BLaER1 treated with 17β-estradiol and CSF1 and Interleukin-3, amounts not matched to agents 10 nM and 100 nM (cell line): Measurements from ENCODE around the gene ITPRIPL2.

ENCODE experiments used
- H3K27ac ChIP-seq, 11 experiments: shearing (Covaris generic); formaldehyde crosslinking; 2 replicates each; pipeline ENCODE4 v1.8.1; 2022
- H3K27me3 ChIP-seq, 11 experiments: shearing (Covaris generic); formaldehyde crosslinking; 2 replicates each; pipeline ENCODE4 v1.8.1; 2022
- H3K36me3 ChIP-seq, 11 experiments: shearing (Covaris generic); formaldehyde crosslinking; 2 replicates each; pipeline ENCODE4 v1.8.1; 2022
- H3K4me1 ChIP-seq, 10 experiments: shearing (Covaris generic); formaldehyde crosslinking; 2 replicates each; pipeline ENCODE4 v1.8.1; 2022
- H3K4me2 ChIP-seq, 11 experiments: shearing (Covaris generic); formaldehyde crosslinking; 2 replicates each; pipeline ENCODE4 v1.8.1; 2022
- H3K4me3 ChIP-seq, 10 experiments: shearing (Covaris generic); formaldehyde crosslinking; 2 replicates each; pipeline ENCODE4 v1.8.1; 2022
- H3K9ac ChIP-seq, 11 experiments: shearing (Covaris generic); formaldehyde crosslinking; 2 replicates each; pipeline ENCODE4 v1.8.1; 2022
- H3K9me3 ChIP-seq, 11 experiments: shearing (Covaris generic); formaldehyde crosslinking; replicated peaks in 1 of 11; 2 replicates each; pipeline ENCODE4 v1.8.1; 2022
- H4K20me1 ChIP-seq, 11 experiments: shearing (Covaris generic); formaldehyde crosslinking; 2 replicates each; pipeline ENCODE4 v1.8.1; 2022
- Cebpa-rat ChIP-seq, 11 experiments: shearing (Covaris generic); IDR thresholded peaks; 2 replicates each; pipeline ENCODE4 v1.8.1; 2022

ITPRIPL2 gene

DNA sequence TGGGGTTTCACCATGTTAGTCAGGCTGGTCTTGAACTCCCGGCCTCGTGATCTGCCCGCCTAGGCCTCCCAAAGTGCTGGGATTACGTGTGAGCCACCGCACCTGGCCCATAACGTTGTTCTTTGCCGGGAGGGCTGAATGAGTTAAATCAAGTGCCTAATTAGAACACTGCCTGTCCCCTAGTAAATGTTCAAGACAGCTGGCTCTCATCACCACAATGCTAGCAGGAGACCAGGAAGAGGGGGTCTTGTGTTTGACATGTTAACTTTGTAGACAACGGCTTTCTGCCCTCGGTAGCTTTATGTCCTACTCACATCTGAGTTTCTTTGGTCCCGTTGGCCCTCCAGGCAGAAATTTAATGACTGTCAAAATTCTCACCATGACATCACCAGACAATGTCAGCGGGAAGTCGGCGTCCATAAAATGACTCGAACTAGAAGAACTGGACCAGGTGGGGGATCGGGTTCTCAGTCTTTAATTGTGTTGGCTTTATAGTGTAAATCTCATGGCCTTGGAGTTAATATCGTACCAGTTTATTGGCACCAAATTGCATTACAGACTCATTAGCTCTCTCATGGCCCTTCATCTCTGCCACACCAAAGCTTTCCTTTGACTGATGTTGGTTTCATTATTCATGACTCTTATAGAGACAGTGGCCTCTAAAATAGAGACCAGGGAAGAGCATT is 11.4 kb upstream of the ITPRIPL2 start:
- peaks cover 0 to 26% (median 9%) of the 10 kb centered on the region in 11 experiments; a peak in 13 of 22 replicates for H3K9me3 ChIP-seq
- no peak overlapping the region for H3K27ac ChIP-seq
- H3K4me3 ChIP-seq: no peak overlapping the region
- no peaks in the 10 kb centered on the region for H3K27me3 ChIP-seq
- peaks cover 20 to 30% (median 28%) of the 10 kb centered on the region in 10 experiments for H3K4me1 ChIP-seq
- no peak overlapping the region for H3K4me2 ChIP-seq
- no peaks in the 10 kb centered on the region for H4K20me1 ChIP-seq
- no peak for TF ChIP-seq Cebpa-rat (IDR thresholded peaks at IDR 0.05)
- H3K9ac ChIP-seq: no peak overlapping the region
- peaks cover 0 to 7% (median 0%) of the 10 kb centered on the region in 11 experiments; a peak in 2 of 22 replicates for H3K36me3 ChIP-seq

- Histone ChIP-seq H3K27me3 (no peaks in the 10 kb centered on the region), H3K36me3 (no peaks in the 10 kb centered on the region), H3K4me1 (peaks cover 35 to 52% (median 51%) of the 10 kb centered on the region in 10 experiments), H3K9me3 (peaks cover 0 to 12% (median 0%) of the 10 kb centered on the region in 11 experiments; a peak in 7 of 22 replicates), H4K20me1 (no peaks in the 10 kb centered on the region), H3K9ac (no peak overlapping the region), H3K4me3 (no peak overlapping the region), H3K4me2 (peak overlapping the region in 8 of 11 experiments; percentile 75 to 92 (median 89); a peak in 16 of 22 replicates), H3K27ac (peak overlapping the region in 1 of 11 experiments; percentile 64; a peak in 2 of 22 replicates)
- no peak for TF ChIP-seq Cebpa-rat (IDR thresholded peaks at IDR 0.05)
Observed at GRCh38 chr16:19104607-19105006, 9.2 kb upstream of the ITPRIPL2 start.

GRCh38 chr16:19105131-19105530 is 8.6 kb upstream of the ITPRIPL2 start:
- Histone ChIP-seq H4K20me1 (no peaks in the 10 kb centered on the region), H3K4me3 (no peak overlapping the region), H3K36me3 (no peaks in the 10 kb centered on the region), H3K27ac (peak overlapping the region in 2 of 11 experiments; percentile 23 to 64; a peak in 3 of 22 replicates), H3K9me3 (peaks cover 0 to 7% (median 0%) of the 10 kb centered on the region in 11 experiments; a peak in 7 of 22 replicates), H3K4me2 (peak overlapping the region; percentile 63 to 92 (median 83); a peak in 21 of 22 replicates), H3K27me3 (no peaks in the 10 kb centered on the region), H3K9ac (0 out of 22 replicates have a peak overlapping the region, but pooled peaks of 1 of the 11 experiments have one; percentile 19), H3K4me1 (peaks cover 35 to 58% (median 56%) of the 10 kb centered on the region in 10 experiments)
- TF ChIP-seq Cebpa-rat (IDR thresholded peaks at IDR 0.05): no peak

DNA sequence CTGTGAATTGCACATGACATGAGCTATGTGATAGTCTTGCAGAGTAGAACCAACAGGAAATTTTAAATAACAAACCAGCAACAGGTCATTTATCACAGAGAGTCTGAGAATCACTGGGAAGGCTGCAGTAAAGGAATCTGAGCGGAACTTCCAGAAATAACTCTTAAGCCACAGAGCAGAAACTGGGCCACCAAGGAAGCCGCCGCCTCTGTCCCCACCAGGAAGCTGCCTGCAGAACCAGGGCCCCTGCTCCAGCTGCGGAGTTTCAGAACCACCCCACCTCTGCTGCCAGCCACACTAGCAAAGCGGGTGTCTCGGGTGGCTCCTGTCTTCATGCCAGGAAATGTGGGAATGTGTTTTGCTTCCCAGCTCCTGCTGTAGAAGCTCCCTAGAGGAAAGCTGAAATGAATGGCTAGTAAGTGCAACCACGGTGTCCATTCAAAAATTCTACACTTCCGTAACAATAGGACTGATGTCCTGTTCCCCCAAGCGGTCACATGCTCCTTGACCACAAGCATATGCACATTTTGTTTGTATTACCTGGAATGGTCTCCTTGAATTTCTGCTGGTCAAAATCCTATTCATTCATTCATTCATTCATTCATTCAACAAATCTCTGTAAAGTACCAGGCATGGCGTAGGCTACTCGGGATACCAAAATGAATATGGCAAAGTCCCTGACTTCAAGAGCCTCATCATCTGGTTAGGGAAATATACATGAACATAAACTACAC is 7.7 kb upstream of the ITPRIPL2 start:
- Histone ChIP-seq H3K27ac (peak overlapping the region in 7 of 11 experiments; percentile 23 to 75 (median 65); a peak in 13 of 22 replicates), H4K20me1 (no peaks in the 10 kb centered on the region), H3K36me3 (no peaks in the 10 kb centered on the region), H3K4me2 (peak overlapping the region; percentile 63 to 92 (median 83)), H3K27me3 (no peaks in the 10 kb centered on the region), H3K9me3 (no peaks in the 10 kb centered on the region), H3K9ac (peak overlapping the region in 8 of 11 experiments; percentile 8 to 49 (median 26); a peak in 9 of 22 replicates), H3K4me3 (peak overlapping the region in 2 of 10 experiments; percentile 14 to 42; a peak in 3 of 20 replicates), H3K4me1 (peaks cover 35 to 67% (median 56%) of the 10 kb centered on the region in 10 experiments)
- no peak for TF ChIP-seq Cebpa-rat (IDR thresholded peaks at IDR 0.05)

- H3K9ac ChIP-seq: peak overlapping the region in 3 of 11 experiments; percentile 37 to 59 (median 51); a peak in 4 of 22 replicates
- H3K27ac ChIP-seq: peak overlapping the region in 7 of 11 experiments; percentile 23 to 75 (median 65); a peak in 12 of 22 replicates
- no peaks in the 10 kb centered on the region for H3K9me3 ChIP-seq
- no peaks in the 10 kb centered on the region for H4K20me1 ChIP-seq
- H3K4me1 ChIP-seq: peaks cover 35 to 70% (median 56%) of the 10 kb centered on the region in 10 experiments
- peak overlapping the region; percentile 63 to 92 (median 83) for H3K4me2 ChIP-seq
- no peaks in the 10 kb centered on the region for H3K27me3 ChIP-seq
- peak overlapping the region in 1 of 10 experiments; percentile 9; a peak in 1 of 20 replicates for H3K4me3 ChIP-seq
- H3K36me3 ChIP-seq: no peaks in the 10 kb centered on the region
- TF ChIP-seq Cebpa-rat (IDR thresholded peaks at IDR 0.05): no peak
Observed at GRCh38 chr16:19106625-19107020, 7.1 kb upstream of the ITPRIPL2 start.

DNA sequence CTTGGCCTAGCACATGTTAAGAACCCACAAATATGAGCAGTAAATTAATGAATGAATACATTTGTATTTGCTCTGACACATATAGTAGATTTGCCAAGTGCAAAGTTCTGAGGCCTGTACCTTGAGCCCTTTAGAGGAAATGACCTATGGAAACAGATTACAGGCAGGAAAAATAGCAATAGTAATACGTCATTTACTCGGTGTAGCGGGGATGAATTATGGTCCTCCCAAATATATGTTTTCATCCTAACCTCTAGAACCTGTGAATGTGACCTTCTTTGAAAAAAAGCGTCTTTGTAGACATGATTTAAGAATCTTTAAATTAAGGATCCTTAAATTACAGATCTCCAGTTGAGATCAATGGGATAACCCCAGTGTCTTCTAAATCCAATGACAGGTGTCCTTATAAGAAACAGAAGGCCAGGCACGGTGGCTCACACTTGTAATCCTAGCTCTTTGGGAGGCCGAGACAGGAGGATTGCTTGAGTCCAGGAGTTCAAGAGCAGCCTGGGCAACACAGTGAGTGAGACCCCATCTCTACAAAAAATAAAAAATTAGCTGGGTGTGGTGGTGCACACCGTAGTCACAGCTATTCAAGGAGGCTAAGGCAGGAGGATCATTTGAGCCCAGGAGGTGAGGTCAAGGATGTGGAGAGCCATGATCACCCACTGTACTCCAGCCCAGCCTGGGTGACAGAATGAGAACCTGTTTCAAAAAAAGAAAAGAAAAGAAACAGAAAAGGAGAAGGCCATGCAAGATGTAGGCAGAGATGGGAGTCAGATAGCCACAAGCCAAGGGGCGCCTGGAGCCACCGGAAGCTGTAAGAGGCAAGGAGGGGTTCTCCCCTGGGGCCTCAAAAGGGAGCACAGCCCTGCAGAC is 5.1 kb upstream of the ITPRIPL2 start:
- TF ChIP-seq Cebpa-rat (IDR thresholded peaks at IDR 0.05): no peak
- no peaks in the 10 kb centered on the region for H3K9me3 ChIP-seq
- peaks cover 0 to 4% (median 0%) of the 10 kb centered on the region in 11 experiments; a peak in 1 of 22 replicates for H3K27me3 ChIP-seq
- H3K4me2 ChIP-seq: peak overlapping the region; percentile 43 to 92 (median 83)
- H3K27ac ChIP-seq: peak overlapping the region in 8 of 11 experiments; percentile 18 to 75 (median 64); a peak in 15 of 22 replicates
- H3K4me1 ChIP-seq: peaks cover 35 to 88% (median 73%) of the 10 kb centered on the region in 10 experiments
- no peaks in the 10 kb centered on the region for H4K20me1 ChIP-seq
- 0 out of 20 replicates have a peak overlapping the region, but pooled peaks of 1 of the 10 experiments have one; percentile 13 for H3K4me3 ChIP-seq
- peak overlapping the region in 5 of 11 experiments; percentile 1 to 40 (median 23); a peak in 5 of 22 replicates for H3K9ac ChIP-seq
- H3K36me3 ChIP-seq: no peaks in the 10 kb centered on the region

DNA sequence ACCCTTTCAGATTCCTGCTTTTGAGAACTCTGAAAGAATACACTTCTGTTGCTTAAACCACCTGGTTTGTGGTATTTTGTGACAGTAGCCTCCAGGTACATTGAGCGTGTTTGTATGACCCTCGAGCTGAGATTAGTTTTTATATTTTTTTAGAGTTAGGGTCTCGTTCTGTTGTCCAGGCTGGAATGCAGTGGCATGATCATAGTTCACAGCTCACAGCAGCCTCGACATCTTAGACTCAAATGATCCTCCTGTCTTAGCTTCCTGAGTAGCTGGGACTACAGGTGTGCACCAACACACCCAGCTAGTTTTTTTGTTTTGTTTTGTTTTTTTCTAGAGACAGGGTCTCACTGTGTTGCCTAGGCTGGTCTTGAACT is 4.5 kb upstream of the ITPRIPL2 start:
- H3K9ac ChIP-seq: peak overlapping the region in 4 of 11 experiments; percentile 1 to 40 (median 26); a peak in 4 of 22 replicates
- H3K4me1 ChIP-seq: peaks cover 35 to 89% (median 74%) of the 10 kb centered on the region in 10 experiments
- peaks cover 0 to under 1% (median 0%) of the 10 kb centered on the region in 11 experiments; a peak in 1 of 22 replicates for H3K9me3 ChIP-seq
- H3K27ac ChIP-seq: peak overlapping the region in 7 of 11 experiments; percentile 18 to 75 (median 64); a peak in 12 of 22 replicates
- 0 out of 20 replicates have a peak overlapping the region, but pooled peaks of 1 of the 10 experiments have one; percentile 13 for H3K4me3 ChIP-seq
- peaks cover 0 to 10% (median 4%) of the 10 kb centered on the region in 11 experiments; a peak in 6 of 22 replicates for H3K27me3 ChIP-seq
- TF ChIP-seq Cebpa-rat (IDR thresholded peaks at IDR 0.05): no peak
- no peaks in the 10 kb centered on the region for H4K20me1 ChIP-seq
- H3K4me2 ChIP-seq: peak overlapping the region; percentile 43 to 92 (median 83)
- no peaks in the 10 kb centered on the region for H3K36me3 ChIP-seq
